H1 (cell line): ENCODE results near the gene OPCML. TPM values are rescaled to one million over a fixed set of nuclear protein-coding genes. Genes with fewer than 3 reads are reported as not detected.

Source experiments
- CTCF ChIA-PET: fragments of 300-600 bp; sonication (Branson Sonifier 250); formaldehyde crosslinking; loops from one replicate; lab custom pipeline; 2021; ENCODE audit not compliant: partially characterized antibody; lab: Charles Lee
- POLR2A ChIA-PET: fragments of 300-600 bp; sonication (Branson Sonifier 250); formaldehyde crosslinking; loops from one replicate; lab custom pipeline; 2021; ENCODE audit warnings: inconsistent platforms; ENCODE audit not compliant: partially characterized antibody; lab: Charles Lee
- DNase-seq, 2 experiments: peaks; one replicate each; pipeline versions ENCODE4 v3.0.0 to v3.0.0-alpha.2; 2010 to 2022; ENCODE audit warnings: low spot score in 2 of 2, low read depth in 1 of 2, mixed read lengths in 1 of 2
- FAIRE-seq: peaks from 2 replicates; lab custom pipeline; 2011; peaks lifted over from hg19 to GRCh38; lab: Jason Lieb, UNC
- H2AFZ ChIP-seq: 2 replicates; pipeline ENCODE4 v1.8.1; 2012; ENCODE audit warnings: low read length, inconsistent platforms
- H2AK5ac ChIP-seq: 2 replicates; pipeline ENCODE4 v1.6.1; 2013; ENCODE audit warnings: low read depth, low read length
- H2BK120ac ChIP-seq: replicated peaks from 2 replicates; pipeline ENCODE3; 2013; ENCODE audit warnings: low read depth, low read length, inconsistent platforms
- H2BK12ac ChIP-seq: 2 replicates; pipeline ENCODE4 v1.6.1; 2013; ENCODE audit warnings: low read depth, low read length
- H2BK15ac ChIP-seq: 2 replicates; pipeline ENCODE4 v1.6.1; 2013; ENCODE audit warnings: low read length
- H2BK20ac ChIP-seq: 2 replicates; pipeline ENCODE4 v1.6.1; 2013; ENCODE audit warnings: low read length
- H2BK5ac ChIP-seq: 2 replicates; pipeline ENCODE4 v1.6.1; 2013; ENCODE audit warnings: low read depth, low read length
- H3K14ac ChIP-seq: 2 replicates; pipeline ENCODE4 v1.6.1; 2013; ENCODE audit warnings: inconsistent platforms; ENCODE audit not compliant: insufficient read length
- H3K18ac ChIP-seq: 2 replicates; pipeline ENCODE4 v1.6.1; 2013; ENCODE audit warnings: low read length; ENCODE audit errors: extremely low read depth
- H3K23ac ChIP-seq: 2 replicates; pipeline ENCODE4 v1.6.1; 2013; ENCODE audit warnings: inconsistent platforms; ENCODE audit not compliant: insufficient read length
- H3K23me2 ChIP-seq: 2 replicates; pipeline ENCODE4 v1.6.1; 2013; ENCODE audit warnings: low read depth, low read length
- H3K27ac ChIP-seq: 2 replicates; pipeline ENCODE4 v1.6.1; 2011; ENCODE audit warnings: low read depth, low read length, inconsistent platforms
- H3K27me3 ChIP-seq, 4 experiments: replicated peaks in 1 of 4; 1 replicate in 1 of 4; 2 replicates in 3 of 4; pipeline versions ENCODE4 v1.6.1 to v1.8.1; 2011 to 2013; ENCODE audit warnings: low read length in 3 of 4, mild to moderate bottlenecking in 3 of 4, inconsistent platforms in 2 of 4, mixed read lengths in 2 of 4, moderate library complexity in 1 of 4; ENCODE audit not compliant: control insufficient read depth in 3 of 4, insufficient read depth in 3 of 4; ENCODE audit errors: extremely low read depth in 1 of 4
- H3K36me3 ChIP-seq, 4 experiments: 2 replicates each; pipeline versions ENCODE4 v1.6.1 to v1.8.1; 2011 to 2013; ENCODE audit warnings: mild to moderate bottlenecking in 4 of 4, low read length in 3 of 4, moderate library complexity in 2 of 4, control low read depth in 1 of 4, inconsistent platforms in 1 of 4; ENCODE audit not compliant: insufficient read depth in 4 of 4, control insufficient read depth in 2 of 4
- H3K4ac ChIP-seq: replicated peaks from 2 replicates; pipeline ENCODE3; 2013; ENCODE audit warnings: low read length, low read depth, mixed read lengths, inconsistent platforms; ENCODE audit not compliant: insufficient read length
- H3K4me1 ChIP-seq, 4 experiments: replicated peaks in 1 of 4; 1 replicate in 1 of 4; 2 replicates in 3 of 4; pipeline versions ENCODE4 v1.6.1 to v1.8.1; 2011 to 2013; ENCODE audit warnings: low read length in 3 of 4, inconsistent platforms in 2 of 4, mixed read lengths in 1 of 4; ENCODE audit not compliant: insufficient read depth in 4 of 4, control insufficient read depth in 3 of 4
- H3K4me2 ChIP-seq, 2 experiments: 2 replicates each; pipeline versions ENCODE4 v1.6.1 to v1.8.1; 2011 to 2013; ENCODE audit warnings: low read depth in 2 of 2, low read length in 2 of 2, control low read depth in 1 of 2, inconsistent platforms in 1 of 2, mild to moderate bottlenecking in 1 of 2; ENCODE audit not compliant: insufficient read depth in 1 of 2
- H3K4me3 ChIP-seq, 4 experiments: fragments of 200-600, 300-600 bp in 1 of 4; sonication (generic), shearing (Covaris generic), sonication (Bioruptor Twin) in 1 of 4; 2 replicates each; pipeline versions ENCODE4 v1.5.1 to v1.8.1; 2011 to 2016; ENCODE audit warnings: low read length in 4 of 4, low read depth in 3 of 4, control low read depth in 2 of 4, inconsistent platforms in 2 of 4, mild to moderate bottlenecking in 2 of 4, mixed read lengths in 1 of 4, moderate library complexity in 1 of 4; ENCODE audit not compliant: insufficient read depth in 2 of 4; ENCODE audit errors: extremely low read depth in 1 of 4
- H3K56ac ChIP-seq: replicated peaks from 2 replicates; pipeline ENCODE3; 2013; ENCODE audit warnings: low read depth, mild to moderate bottlenecking, mixed read lengths, low read length, inconsistent platforms; ENCODE audit not compliant: insufficient read length
- H3K79me1 ChIP-seq: 2 replicates; pipeline ENCODE4 v1.6.1; 2013; ENCODE audit warnings: low read depth, low read length, control low read depth
- H3K79me2 ChIP-seq, 2 experiments: 2 replicates each; pipeline versions ENCODE4 v1.6.1 to v1.8.1; 2012 to 2013; ENCODE audit warnings: low read length in 2 of 2, mild to moderate bottlenecking in 2 of 2, inconsistent platforms in 1 of 2; ENCODE audit not compliant: insufficient read depth in 2 of 2, control insufficient read depth in 1 of 2
- H3K9ac ChIP-seq, 4 experiments: replicated peaks in 1 of 4; 1 replicate in 1 of 4; 2 replicates in 3 of 4; pipeline versions ENCODE4 v1.6.1 to v1.8.1; 2011 to 2013; ENCODE audit warnings: low read depth in 3 of 4, low read length in 3 of 4, control low read depth in 2 of 4, mild to moderate bottlenecking in 2 of 4, moderate library complexity in 2 of 4, inconsistent platforms in 1 of 4; ENCODE audit errors: extremely low read depth in 1 of 4
- H3K9me3 ChIP-seq, 2 experiments: 2 replicates each; pipeline versions ENCODE4 v1.6.1 to v1.8.1; 2012 to 2013; ENCODE audit warnings: mild to moderate bottlenecking in 2 of 2, moderate library complexity in 2 of 2, control low read depth in 1 of 2, inconsistent platforms in 1 of 2, low read depth in 1 of 2, low read length in 1 of 2, mixed read lengths in 1 of 2; ENCODE audit not compliant: insufficient read depth in 2 of 2
- H4K20me1 ChIP-seq, 2 experiments: replicated peaks in 1 of 2; 2 replicates each; pipeline versions ENCODE3 to v1.8.1; 2011 to 2013; ENCODE audit warnings: inconsistent platforms in 2 of 2, low read length in 2 of 2, mild to moderate bottlenecking in 1 of 2; ENCODE audit not compliant: insufficient read depth in 2 of 2, control insufficient read depth in 1 of 2
- H4K5ac ChIP-seq: 2 replicates; pipeline ENCODE4 v1.6.1; 2013; ENCODE audit warnings: low read length, low read depth, mixed read lengths, inconsistent platforms; ENCODE audit not compliant: insufficient read length
- H4K8ac ChIP-seq: 2 replicates; pipeline ENCODE4 v1.8.0; 2013; ENCODE audit warnings: mild to moderate bottlenecking, moderate library complexity, low read length, inconsistent platforms; ENCODE audit not compliant: insufficient read depth; ENCODE audit errors: extremely low read depth
- H4K91ac ChIP-seq: replicated peaks from 2 replicates; pipeline ENCODE3; 2013; ENCODE audit warnings: low read length, mixed read lengths, inconsistent platforms; ENCODE audit not compliant: insufficient read length
- KDM5A ChIP-seq: fragments of 200-600 bp; IDR thresholded peaks from 2 replicates; pipeline ENCODE4 v1.7.1; 2012; ENCODE audit warnings: mild to moderate bottlenecking, low read length, inconsistent platforms, mixed read lengths
- NANOG ChIP-seq: IDR thresholded peaks from 2 replicates; pipeline ENCODE4 v1.6.1; 2011; ENCODE audit warnings: low read length, low read depth, mild to moderate bottlenecking, inconsistent platforms; ENCODE audit not compliant: insufficient read depth, poor library complexity, severe bottlenecking
- SIX5 ChIP-seq: IDR thresholded peaks from 2 replicates; pipeline ENCODE4 v1.6.1; 2011; ENCODE audit warnings: mild to moderate bottlenecking, low read depth, low read length
- SUZ12 ChIP-seq: fragments of 200-600 bp; sonication (generic); IDR thresholded peaks from 2 replicates; pipeline ENCODE4 v1.6.1; 2012; ENCODE audit warnings: mild to moderate bottlenecking, inconsistent platforms, low read length, moderate library complexity, mixed read lengths
- WGBS, 2 experiments: shearing (Covaris generic) in 1 of 2; methylation state at CpG; one replicate each; pipeline versions ENCODE4 v1.1.6 to v1.1.7; 2013 to 2015; ENCODE audit warnings: low lambda C conversion rate in 2 of 2, mixed read lengths in 2 of 2, inconsistent platforms in 1 of 2, low coverage in 1 of 2, missing lambda C conversion rate in 1 of 2; ENCODE audit not compliant: insufficient replicate concordance in 2 of 2, insufficient coverage in 1 of 2, insufficient read length in 1 of 2; ENCODE audit errors: extremely low coverage in 1 of 2, missing lambda C conversion rate in 1 of 2; 5-methylcytosine and 5-hydroxymethylcytosine counted together
- polyA plus RNA-seq, 7 experiments: library from polyadenylated mRNA; depleted of rRNA in 3 of 7; stranded (reverse) in 5 of 7; unstranded in 2 of 7; fragments of >200 nt in 5 of 7; fragments of 200-250 nt in 2 of 7; gene quantifications; 1 replicate in 5 of 7; 2 replicates in 1 of 7; 4 replicates in 1 of 7; pipeline versions ENCODE4 v1.2.1 to v1.2.3, GENCODE V29; 2011 to 2013; ENCODE audit warnings: missing spikeins in 2 of 7, mixed read lengths in 2 of 7
- total RNA-seq: library from RNA; stranded (reverse); fragmentation: NEBNext Ultra II Directional; extraction: Animal tissue kit (Norgen Biotek cat#: 25700); gene quantifications from 2 replicates; pipeline ENCODE4 v1.2.1, GENCODE V29; 2021
- TF ChIP-seq, protein P1 (sequence below): IDR thresholded peaks from 2 replicates; pipeline ENCODE4 v1.6.1; 2012; ENCODE audit warnings: low read length, inconsistent platforms

OPCML gene
- total and polyA plus RNA-seq, 2 of the 8 experiments (the other 6 are each of a cell fraction or from before 2014, with no cell fraction given), result 2.3 to 3.1 TPM

DNA sequence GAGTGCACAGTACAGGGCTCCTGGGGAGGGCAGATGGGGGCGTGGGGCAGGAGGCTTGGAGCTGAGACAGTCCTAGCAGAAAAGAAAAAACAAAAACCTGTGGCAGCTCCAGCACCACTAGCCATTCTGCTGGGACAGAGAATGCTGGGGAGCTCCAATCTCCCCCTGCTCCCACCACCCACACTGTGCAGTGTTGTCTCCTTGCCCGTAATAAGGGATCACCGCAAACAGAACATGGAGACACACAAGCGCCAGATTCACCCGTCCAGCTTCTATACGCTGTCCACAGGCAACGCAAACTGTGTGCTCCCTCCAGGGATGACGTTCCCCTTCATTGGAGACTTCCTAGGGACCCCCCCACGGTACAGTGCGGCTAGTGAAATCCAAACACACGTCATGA lies 31.4 kb downstream of the OPCML start:
- H3K23me2 ChIP-seq, result no peaks in the 10 kb centered on the region; the same call in 1 of the 2 replicates
- 91% methylated on average over 11 of the region's 11 CpGs; no CpG with 5 or more reads in 1 of the 2 experiments for WGBS, 2 experiments
- peaks cover 0 to 20% (median 6%) of the 10 kb centered on the region in 4 experiments; a peak in 3 of 7 replicates for H3K4me1 ChIP-seq
- no peaks in the 10 kb centered on the region for H3K9me3 ChIP-seq
- no peak overlapping the region for H3K4ac ChIP-seq
- H3K56ac ChIP-seq, result no peak overlapping the region
- no peaks in the 10 kb centered on the region for H3K27me3 ChIP-seq
- peaks cover 2% of the 10 kb centered on the region; the same call in 1 of the 2 replicates for H3K79me1 ChIP-seq
- no peak overlapping the region for H4K91ac ChIP-seq
- DNase-seq, result no peak
- H2BK120ac ChIP-seq, result no peak overlapping the region
- H2BK5ac ChIP-seq, result no peak overlapping the region
- H2BK20ac ChIP-seq, result no peak overlapping the region
- peak overlapping the region; percentile 75; the same call in 1 of the 2 replicates for H2AK5ac ChIP-seq
- H3K9ac ChIP-seq, result no peak overlapping the region
- H2BK15ac ChIP-seq, result no peak overlapping the region
- no peak overlapping the region for H3K14ac ChIP-seq
- H4K8ac ChIP-seq, result peak overlapping the region; percentile 43; the same call in 1 of the 2 replicates
- CTCF ChIA-PET, result interaction anchor here (0.6 to 1.4 kb wide), 5 partner anchors 11 to 422 kb away, joined by 3 read pairs; no protein-coding TSS in a partner anchor
- no peak overlapping the region for H2BK12ac ChIP-seq
- no peak overlapping the region for H3K4me2 ChIP-seq
- H3K79me2 ChIP-seq, result no peaks in the 10 kb centered on the region
- POLR2A ChIA-PET, result no interaction called here
- H3K36me3 ChIP-seq, result no peaks in the 10 kb centered on the region
- no peak overlapping the region for H4K5ac ChIP-seq
- H4K20me1 ChIP-seq, result no peaks in the 10 kb centered on the region
- H3K4me3 ChIP-seq, result no peak overlapping the region
- H3K27ac ChIP-seq, result no peak overlapping the region
- no peak for FAIRE-seq
- H3K23ac ChIP-seq, result no peak overlapping the region
- H3K18ac ChIP-seq, result no peak overlapping the region
- no peak overlapping the region for H2AFZ ChIP-seq
- TF ChIP-seq NANOG (no peak), SIX5 (no peak), SUZ12 (no peak), KDM5A (no peak)
- TF ChIP-seq, protein P1, sequence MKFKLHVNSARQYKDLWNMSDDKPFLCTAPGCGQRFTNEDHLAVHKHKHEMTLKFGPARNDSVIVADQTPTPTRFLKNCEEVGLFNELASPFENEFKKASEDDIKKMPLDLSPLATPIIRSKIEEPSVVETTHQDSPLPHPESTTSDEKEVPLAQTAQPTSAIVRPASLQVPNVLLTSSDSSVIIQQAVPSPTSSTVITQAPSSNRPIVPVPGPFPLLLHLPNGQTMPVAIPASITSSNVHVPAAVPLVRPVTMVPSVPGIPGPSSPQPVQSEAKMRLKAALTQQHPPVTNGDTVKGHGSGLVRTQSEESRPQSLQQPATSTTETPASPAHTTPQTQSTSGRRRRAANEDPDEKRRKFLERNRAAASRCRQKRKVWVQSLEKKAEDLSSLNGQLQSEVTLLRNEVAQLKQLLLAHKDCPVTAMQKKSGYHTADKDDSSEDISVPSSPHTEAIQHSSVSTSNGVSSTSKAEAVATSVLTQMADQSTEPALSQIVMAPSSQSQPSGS, result no peak
